ENCODE results near the gene RBPMS2.

DNA sequence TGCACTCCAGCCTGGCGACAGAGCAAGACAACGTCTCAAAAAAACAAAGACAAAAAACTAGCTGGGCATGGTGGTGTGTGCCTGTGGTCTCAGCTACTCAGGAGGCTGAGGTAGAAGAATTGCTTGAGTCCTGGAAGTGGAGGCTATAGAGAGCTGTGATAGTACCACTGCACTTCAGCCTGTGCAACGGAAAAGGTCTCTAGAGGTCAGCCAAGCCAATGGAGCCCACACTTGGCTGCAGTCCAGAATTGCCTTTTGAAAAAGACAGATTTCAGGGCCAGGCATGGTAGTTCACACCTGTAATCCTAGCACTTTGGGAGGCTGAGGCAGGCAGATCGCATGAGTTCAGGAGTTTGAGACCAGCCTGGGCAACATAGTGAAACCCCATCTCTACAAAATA, 8.4 kb upstream of the RBPMS2 start:
- TF ChIP-seq, protein P1, sequence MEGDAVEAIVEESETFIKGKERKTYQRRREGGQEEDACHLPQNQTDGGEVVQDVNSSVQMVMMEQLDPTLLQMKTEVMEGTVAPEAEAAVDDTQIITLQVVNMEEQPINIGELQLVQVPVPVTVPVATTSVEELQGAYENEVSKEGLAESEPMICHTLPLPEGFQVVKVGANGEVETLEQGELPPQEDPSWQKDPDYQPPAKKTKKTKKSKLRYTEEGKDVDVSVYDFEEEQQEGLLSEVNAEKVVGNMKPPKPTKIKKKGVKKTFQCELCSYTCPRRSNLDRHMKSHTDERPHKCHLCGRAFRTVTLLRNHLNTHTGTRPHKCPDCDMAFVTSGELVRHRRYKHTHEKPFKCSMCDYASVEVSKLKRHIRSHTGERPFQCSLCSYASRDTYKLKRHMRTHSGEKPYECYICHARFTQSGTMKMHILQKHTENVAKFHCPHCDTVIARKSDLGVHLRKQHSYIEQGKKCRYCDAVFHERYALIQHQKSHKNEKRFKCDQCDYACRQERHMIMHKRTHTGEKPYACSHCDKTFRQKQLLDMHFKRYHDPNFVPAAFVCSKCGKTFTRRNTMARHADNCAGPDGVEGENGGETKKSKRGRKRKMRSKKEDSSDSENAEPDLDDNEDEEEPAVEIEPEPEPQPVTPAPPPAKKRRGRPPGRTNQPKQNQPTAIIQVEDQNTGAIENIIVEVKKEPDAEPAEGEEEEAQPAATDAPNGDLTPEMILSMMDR (IDR thresholded peaks at IDR 0.05) = no peak
- no peak for TF ChIP-seq POLR2A (IDR thresholded peaks at IDR 0.05)
